Non-pigmented ciliary epithelial cell (primary cell): ENCODE measurements around the gene PARP11.
A peak's percentile ranks its signal among the peaks of the same experiment; 100 is the strongest.

Experiments
- DNase-seq: peaks from one replicate; pipeline ENCODE4 v3.0.0-alpha.2; 2010; ENCODE audit warnings: low read depth

The PARP11 gene

DNA sequence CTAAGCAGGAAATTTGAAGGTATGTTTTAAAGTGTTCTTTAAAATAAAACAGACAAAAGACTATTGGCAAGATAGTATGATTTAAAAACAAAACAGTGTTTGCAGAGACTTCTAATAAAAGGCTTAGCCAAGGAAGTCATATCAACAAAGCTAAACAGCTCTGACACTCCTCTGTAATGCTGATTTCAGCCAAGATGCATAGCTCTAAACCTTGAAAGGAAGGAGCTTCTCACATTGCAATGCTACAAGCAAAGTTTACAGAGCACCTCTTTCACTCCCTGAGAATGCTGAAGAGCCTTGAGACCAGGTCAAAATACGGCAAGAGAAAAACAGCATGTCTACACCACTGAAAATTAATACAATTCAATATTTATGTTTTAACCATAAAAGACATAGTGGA, 51.8 kb downstream of the PARP11 start:
- DNase-seq = no peak

DNA sequence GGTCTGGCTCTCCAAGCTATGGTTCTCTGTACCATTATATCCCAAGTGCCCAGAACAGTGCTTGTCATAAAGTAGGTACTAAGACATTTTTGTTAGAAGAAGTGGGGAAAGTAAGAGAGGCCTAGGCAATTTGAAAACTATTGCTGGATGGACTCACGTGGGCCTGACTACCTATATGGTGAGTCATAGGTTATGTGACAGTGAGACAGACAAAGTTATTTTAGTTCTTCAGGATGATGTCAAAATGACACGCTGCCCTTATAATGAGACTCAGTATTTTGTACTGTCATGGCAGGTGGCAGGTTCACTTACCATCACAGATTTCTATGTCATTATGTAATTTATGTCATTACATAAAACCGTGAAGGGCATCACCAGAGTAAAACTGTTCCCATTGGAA, 53.1 kb downstream of the PARP11 start:
- peak; percentile 11 for DNase-seq

DNA sequence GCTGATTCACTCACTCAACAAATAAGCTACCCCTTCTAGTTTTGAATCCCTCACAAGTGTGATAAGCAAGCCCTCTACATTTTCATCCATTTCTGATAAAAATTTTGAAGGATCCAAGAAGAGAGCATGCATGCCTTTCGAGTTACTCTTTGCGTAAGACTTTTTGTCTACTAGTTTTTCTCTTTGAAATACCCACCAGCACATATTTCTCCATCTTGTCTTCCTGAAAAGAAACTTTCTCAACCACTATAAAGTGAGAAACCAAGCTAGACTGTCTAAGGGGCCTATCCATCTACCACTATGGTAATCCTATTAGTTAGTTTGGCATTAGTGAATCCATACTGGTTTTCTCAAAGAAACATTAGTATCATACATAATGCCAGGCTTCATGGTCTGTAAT, 56.9 kb downstream of the PARP11 start:
- DNase-seq = no peak

DNA sequence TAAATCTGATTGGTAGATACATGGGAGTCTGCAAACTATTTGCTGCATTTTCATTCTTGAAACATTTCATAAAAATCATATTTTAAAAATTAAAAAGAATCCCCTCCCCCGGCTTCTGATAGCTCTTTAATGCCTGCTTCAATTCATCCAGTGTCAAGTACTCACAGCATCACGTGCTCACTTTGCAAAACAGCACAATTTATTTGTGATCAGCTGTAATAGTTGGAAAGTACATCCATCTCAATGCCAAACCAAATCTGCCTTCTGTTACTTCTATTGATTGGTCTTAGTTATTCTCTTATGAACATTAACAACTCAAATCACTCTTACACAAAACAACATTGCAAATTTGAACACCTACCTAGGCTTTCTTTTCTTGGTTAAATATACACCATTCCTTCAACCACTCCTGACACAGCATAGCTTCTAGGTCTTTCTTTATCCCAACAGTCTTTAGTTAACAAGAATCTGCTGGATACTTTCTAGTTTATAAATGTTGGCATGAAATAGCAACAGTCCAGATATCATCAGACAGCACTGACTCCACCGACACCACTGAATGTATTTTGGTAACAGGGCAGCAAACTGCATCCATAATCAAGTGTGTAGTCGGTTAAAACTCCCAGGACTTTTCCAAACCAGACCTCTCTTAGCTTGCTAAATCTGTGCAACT, 58.0 kb downstream of the PARP11 start:
- DNase-seq = no peak

DNA sequence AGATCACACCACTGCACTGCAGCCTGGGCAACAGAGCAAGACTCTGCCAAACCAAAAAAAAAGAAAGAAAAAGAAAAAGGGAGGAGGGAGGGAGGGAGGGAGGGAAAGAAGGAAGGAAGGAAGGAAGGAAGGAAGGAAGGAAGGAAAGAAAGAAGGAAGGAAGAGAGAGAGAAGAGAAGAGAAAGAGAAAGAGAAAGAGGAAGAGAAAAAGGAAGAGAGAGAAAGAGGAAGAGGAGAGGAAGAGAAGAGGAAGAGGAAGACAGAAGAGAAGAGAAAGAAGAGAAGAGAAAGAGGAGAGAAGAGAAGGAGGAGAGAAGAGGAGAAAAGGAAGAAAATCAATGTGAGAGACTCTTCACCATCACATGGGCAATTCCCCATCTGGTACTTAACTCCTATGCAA, 62.7 kb downstream of the PARP11 start:
- no peak for DNase-seq

DNA sequence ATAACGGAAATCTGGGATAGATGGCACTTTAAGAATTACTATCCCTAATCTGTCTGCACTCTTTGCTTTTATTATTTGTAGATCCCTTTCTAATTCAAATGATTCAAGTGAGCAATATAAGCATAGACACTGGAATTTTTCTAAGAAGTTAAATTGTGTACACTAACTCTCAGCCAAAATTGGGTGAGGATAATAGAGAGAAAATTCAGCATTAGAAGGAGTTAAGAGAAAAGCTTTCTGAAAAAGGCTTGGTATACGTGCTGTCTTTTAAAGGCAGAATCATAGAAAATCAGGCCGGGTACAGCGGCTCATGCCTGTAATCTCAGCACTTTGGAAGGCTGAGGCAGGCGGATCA, 63.2 kb downstream of the PARP11 start:
- DNase-seq = no peak

DNA sequence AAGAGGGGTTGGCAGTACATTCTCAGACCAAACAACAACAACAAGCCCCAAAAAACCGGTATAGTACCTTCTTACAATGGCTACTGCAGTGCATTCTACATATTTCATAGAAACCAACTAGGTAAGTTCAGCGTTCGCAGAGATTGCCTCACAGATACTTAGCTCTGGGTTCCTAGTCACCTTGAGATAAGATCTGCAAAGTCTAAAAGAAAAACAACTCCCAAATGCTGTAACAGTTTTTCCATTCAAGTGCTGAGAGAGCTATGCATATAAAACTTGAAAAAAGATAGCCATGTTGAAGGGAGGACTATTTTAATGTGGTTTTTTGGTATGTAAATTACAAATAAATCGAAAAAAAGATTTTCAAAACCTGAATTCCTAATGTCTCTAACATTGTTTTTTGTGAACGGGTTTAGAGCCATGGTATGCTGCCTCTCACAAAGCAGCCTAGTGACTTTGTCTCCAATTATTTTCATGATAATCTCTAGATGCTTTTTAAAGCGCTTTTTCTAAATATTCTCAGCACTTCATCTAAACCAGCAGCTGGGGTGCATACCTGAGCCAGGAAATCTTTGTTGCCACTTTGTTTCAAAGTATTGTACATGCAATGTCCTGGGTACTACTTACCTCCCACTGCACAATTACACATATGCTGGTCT, 63.7 kb downstream of the PARP11 start:
- no peak for DNase-seq

DNA sequence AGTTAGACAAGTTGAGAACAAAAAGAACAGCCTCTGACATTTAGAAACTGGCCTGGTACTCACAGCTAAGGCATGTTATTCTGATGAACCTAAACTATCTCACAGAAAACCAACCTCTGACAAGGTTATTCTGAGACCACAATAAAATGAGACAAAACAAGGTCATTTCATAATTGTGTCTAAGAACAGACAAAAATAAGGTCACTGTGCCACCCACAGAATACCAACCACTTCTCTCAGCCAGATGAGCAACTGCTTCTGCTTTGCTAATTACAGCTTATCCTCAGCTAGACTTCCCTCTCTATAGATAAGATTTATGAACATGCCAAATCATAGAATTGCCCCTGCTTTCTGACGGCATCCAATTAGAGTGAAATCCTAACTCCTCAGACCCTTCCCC, 68.1 kb downstream of the PARP11 start:
- DNase-seq = no peak

DNA sequence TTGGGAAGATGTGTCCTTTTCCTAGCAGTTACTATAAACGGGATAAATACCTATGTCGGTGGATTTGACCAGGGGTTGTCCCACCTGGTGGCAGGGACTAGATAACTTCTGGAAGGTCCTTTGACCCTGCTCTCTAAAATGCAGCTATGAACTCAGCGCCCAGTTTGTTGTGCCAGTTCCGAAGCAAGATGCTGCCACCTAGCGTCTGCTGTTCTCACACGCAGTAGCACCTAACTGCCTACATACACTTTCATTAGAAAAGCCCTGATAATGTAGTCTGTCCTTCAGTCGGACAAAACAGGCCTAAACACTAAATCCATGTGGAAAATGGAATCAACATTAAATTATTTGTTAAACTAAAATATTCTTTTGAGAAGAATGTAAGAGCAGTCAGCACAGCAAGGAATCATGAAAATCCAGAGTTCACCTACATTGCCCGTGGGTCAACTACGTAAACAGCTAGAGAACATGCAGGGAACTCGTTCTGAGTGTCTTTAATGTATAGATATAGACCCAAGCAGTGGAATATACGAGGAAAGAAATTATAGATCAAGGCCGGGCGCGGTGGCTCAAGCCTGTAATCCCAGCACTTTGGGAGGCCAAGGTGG, 69.2 kb downstream of the PARP11 start:
- DNase-seq = peak; percentile 28

DNA sequence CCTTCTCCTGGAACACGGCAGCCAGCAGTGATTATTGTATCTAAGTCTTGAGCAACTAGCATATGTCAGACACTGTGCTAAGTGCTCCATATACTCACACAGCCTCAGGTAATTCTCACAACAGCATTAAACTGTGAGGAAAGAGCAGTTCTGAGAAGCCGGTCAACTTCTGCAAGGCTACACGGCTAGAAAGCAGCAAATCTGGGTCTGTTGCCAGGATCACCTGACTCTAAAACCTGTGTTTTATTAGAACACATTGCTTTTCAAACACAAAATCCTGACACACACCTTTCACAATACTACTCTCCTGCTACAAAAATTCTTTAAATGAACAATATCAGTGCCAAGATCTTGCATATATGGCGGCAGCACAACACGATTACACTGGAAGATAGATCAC, 70.5 kb downstream of the PARP11 start:
- DNase-seq = no peak

DNA sequence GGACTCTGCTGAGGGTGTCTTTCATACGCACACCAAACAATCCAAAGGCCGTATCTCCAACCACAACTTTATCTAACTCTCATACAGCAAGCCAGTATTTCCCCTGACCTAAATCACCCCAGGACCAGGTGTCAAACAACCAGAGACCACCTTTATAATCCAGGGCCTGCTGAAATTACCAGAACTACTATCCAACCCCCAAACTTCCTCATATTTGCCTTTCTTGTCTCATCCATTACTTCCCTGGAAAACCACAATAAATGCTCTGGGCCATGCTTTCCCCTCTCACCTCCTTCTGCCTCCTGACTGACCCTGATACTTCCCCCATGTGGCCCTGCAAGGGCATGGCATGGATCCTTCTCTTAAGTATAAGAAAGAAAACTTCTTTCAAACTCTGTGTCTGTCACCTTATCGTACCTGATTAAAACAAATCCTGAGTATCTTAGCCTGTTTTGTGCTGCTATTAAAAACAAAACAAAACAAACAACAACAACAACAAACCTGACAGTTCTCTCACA, 75.6 kb downstream of the PARP11 start:
- DNase-seq = no peak

DNA sequence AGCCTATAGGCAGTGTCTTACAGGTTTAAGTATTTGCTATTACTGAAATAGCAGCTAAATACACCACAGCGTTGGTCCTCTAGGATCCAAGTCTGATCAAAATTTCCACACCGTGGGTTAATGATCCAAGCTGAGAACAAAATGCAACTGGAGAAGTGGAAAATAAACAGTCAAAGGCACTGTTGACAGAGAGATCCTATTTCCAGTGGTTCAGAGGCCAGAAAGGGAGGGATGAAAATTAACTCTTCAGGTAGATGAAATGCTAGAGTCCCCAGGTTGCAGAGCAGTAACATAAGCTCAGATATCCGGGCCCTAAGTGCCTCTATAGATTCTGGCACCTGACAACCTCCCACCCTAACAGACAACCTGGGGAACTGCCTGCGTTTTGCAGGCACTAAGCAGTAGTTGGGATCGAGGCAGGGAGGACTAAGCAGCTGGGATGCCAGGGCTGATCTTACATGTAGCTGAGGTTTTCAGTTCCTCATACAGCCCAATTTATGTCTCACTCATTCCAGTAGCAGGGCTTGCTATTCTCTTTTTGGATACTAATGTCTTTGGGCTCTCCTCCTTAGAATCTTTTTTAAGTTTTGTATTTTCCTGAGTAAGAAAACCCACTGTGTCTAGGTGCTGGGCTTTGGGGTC, 77.6 kb downstream of the PARP11 start:
- no peak for DNase-seq

DNA sequence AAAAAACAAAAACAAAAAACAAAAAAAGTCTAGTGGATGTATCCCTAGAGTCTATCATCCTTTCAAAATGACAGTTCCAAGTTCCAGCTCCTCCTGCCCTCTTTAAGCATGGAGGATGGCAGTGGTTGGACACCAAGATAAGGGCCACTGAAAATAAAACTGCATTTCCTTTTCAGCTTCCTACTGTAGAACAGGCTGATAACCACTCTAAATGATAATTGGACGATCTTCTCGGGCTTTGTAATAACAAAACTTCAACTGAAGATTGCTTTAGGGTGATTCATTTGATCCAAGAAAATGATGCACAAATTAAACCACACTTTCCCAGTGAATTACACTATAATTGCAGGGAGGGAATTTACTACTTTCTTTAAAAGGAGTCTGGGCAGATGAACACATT, 78.1 kb downstream of the PARP11 start:
- DNase-seq = no peak

DNA sequence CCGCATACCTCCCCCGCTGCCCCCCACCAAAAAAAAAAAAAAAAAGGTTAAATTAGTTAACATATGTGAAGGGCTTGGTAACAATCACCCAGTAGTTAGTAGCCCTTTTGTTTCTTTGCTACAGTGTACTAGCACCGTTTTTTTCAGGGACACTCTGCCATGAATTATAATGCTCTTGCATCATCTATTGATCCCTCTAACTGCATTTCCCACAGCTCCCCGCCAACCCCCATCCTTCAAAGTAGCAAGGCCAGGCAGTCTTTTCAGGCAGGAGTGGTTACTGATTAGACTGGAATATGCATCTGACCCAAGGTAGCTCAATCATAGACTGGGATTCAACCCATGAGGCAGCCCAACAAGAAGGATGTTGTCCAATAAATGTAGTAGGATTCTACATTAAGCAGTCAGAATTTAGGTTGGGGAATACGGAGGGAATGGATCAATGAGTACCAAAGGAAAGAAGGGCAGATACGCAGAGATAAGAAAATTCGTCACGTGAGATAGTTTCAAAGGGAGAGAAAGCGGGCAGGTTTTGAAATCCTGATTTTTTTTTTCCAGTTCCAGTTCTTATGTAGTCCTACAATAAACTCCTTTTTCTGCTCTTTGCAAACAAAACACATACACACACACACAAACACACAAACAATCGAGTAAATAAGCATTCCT, 80.4 kb downstream of the PARP11 start:
- DNase-seq = no peak

DNA sequence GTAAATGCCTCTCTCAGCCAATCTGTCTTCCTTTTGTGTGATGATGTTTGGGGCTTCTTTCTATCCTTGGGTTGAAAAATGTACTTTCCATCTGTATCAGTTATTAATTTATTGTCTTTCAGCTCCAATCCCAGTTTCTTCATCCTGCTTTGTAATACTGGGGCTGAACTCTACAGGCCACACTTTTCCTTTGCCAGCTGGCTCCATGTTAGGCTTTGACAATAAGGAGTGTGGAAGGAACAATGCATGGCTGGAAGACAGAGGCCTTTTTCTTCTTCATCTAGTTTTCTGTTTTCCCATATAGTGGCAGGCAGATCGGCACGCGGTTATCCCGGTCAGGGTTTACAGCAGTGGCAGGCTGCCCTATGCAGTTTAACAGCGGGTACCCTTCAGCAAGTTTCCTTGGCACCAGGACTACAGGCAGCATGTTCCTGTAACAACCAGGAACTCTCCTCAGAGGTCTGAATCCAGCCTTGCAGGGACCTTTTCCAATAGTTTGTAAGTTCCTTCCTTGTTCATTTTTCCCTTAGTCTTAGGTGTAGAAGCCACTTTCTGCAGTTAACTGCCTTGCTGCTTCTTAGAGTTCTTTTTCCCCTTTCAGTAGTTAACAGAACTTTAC, 81.8 kb downstream of the PARP11 start:
- no peak for DNase-seq

DNA sequence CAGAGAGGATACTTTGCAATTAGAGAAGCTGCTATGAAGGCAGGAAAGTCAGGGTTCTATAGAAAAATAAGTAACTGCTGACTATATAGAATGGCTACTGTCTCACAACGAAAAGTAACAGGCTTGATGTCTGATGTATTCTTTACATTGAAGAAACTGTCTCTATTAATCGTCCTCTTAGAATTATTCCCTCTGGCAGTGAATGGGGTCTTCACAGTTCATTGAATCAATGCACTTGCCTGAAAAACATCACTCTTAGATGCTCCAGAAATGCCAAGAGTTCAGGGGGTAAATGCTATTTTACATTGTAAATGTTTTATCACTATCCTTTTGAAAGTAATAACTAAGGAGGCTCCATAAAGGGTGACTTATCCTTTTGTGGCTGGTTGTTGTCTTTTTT, 82.6 kb downstream of the PARP11 start:
- no peak for DNase-seq

DNA sequence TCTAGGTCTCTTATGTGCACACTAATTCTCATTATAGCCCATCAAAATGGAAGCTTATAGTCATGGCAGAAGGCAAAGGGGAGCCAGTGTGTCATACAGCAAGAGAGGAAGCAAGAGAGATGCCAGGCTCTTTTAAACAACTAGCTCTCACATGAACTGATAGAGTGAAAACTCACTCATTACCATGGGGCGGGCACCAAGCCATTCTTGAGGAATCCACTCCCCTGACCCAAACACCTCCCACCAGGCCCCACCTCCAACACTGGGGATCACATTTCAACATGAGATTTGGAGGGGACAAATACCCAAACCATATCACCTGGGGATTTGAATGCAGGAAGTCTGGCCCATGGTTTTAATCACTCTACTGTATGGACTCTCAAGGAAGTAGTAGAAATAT, 83.4 kb downstream of the PARP11 start:
- DNase-seq = no peak

DNA sequence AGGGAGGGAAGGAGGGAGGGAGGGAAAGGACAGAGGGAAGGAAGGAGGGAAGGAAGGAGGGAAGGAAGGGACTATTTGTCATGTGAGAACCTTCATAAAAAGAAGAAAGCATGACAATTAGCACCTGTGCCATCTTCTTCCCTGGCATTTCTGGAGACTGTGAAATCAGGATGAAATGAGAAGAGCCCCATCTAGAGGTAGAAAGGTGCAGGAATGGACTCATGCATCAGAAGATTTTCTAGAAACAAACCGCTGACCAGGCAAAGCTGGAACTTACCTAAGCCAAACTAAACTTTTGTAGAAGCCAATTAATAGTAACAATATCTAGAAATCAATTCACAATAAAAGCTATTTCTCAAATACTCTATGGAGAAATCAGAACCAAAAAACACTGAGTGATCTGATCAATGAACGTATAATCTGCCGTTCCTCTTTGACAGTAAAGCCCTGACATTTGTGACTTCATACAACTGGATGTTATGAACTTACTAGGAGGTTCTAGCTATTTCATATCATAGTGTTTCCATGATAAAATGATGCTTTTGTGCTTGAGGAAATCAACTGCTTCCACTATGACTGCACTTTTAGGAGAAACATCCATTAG, 95.9 kb downstream of the PARP11 start:
- no peak for DNase-seq

DNA sequence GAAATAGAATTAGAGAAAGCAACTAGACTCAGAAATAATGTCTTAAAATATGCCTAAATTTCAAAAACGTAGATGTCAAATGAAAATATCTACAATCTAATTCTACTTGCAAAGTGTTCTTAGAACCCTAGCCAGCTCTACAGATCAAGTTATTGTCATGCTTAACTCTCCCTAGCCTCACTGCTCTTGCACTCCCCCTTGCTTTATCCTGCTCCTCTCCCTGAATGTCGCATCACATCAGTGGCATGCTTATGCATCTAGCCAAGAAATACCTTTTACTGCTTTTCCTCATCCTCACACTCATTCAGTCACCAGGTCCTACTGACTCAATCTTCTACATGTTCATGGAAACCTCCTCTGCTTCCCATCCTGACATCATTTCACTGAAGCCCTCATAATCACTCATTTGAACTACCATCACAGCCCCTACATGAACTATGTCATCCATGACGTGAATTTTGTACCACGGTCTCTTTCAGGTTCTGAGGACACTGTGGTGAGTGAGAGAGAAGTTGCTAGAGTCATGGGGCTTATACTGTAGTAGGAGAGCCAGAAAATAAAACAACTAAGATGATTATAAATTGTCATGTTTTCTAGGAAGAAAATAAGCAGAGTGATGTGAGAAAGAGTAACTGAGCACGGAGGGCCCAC, 97.7 kb downstream of the PARP11 start:
- no peak for DNase-seq

DNA sequence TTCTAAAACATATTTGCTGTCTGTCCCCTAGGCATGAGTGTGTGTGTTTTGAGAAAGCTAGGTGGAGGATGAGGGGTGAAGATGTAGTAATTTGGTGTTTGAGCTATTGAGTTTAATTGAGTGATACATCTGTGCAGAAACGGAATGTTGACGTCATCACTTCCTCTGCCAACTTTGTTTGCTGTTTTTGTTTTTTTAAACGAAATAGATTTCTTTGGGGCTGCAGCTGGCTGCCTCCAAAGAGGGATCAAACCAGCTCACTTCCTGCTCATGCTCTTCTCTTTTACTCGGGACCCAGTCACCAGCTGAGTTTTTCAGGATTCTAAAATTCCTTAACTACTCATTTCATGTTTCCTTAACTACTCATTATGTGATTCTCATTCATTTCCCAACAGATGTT, 100.8 kb downstream of the PARP11 start:
- DNase-seq = no peak

DNA sequence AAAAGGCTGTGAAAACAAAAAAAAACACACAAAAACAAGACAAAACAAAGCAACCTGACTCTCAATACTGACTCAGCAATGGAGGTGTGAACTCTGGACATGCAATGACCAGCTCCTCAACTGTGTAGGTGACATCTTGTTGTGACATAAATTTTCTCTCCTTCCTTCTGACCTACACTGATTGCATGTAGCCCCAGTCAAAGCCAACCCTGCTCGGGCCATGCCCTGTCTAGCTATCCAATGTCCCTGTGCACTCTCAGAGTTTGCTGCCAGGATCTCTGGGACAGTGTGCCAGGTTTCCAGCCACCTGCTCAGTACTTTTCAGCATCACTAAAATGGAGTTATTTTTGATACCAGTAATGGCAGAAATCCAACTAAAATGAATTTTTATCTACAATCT, 101.3 kb downstream of the PARP11 start:
- DNase-seq = no peak
